ENCODE measurements around the gene CD79A.

Gene CD79A

DNA sequence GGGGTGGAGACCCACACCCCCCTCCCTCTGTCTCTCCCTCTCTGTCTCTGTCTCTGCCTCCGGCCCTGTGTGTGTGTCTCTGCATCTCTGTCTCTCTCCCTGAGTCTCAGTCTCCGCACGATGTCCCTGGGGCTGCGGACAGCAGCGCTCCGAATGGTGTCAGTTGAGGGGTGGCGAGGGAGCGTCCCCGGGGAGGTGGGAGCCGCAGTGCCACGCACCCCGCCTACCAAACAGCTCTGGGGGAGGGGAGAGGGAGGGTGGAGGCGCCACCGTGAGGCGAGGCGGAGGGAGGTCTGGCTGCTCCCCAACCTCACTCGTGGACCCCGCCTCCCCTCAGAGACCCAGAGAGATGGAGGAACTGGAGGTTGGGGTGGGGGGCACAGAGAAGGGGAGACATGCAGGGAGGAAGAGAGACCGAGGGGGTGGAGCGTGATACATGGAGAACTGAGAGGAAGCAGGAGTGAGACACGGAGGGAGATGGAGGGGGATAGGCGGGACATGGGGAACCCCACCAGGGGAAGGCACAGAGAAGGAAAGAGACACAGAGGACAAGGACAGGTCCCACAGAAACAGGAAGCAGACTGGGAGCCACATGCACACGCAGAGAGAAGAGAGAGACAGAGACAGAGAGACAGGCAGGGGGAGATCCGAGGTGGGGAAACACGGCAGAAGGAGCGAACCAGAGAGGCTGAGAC, 44.0 kb downstream of the CD79A start:
- Histone ChIP-seq H3K27ac (no peak overlapping the region), H3K9me3 (no peaks in the 10 kb centered on the region), H3K4me3 (no peak overlapping the region), H3K4me1 (no peaks in the 10 kb centered on the region), H3K36me3 (no peaks in the 10 kb centered on the region), H3K27me3 (peaks cover 5 to 96% of the 10 kb centered on the region in 2 donors)
- TF ChIP-seq, protein P1, sequence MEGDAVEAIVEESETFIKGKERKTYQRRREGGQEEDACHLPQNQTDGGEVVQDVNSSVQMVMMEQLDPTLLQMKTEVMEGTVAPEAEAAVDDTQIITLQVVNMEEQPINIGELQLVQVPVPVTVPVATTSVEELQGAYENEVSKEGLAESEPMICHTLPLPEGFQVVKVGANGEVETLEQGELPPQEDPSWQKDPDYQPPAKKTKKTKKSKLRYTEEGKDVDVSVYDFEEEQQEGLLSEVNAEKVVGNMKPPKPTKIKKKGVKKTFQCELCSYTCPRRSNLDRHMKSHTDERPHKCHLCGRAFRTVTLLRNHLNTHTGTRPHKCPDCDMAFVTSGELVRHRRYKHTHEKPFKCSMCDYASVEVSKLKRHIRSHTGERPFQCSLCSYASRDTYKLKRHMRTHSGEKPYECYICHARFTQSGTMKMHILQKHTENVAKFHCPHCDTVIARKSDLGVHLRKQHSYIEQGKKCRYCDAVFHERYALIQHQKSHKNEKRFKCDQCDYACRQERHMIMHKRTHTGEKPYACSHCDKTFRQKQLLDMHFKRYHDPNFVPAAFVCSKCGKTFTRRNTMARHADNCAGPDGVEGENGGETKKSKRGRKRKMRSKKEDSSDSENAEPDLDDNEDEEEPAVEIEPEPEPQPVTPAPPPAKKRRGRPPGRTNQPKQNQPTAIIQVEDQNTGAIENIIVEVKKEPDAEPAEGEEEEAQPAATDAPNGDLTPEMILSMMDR (IDR thresholded peaks at IDR 0.05): no peak
- intact Hi-C loops (cut with DNase I; ENCODE audit: low total_unique reads): no loop called here
- no peak for DNase-seq

DNA sequence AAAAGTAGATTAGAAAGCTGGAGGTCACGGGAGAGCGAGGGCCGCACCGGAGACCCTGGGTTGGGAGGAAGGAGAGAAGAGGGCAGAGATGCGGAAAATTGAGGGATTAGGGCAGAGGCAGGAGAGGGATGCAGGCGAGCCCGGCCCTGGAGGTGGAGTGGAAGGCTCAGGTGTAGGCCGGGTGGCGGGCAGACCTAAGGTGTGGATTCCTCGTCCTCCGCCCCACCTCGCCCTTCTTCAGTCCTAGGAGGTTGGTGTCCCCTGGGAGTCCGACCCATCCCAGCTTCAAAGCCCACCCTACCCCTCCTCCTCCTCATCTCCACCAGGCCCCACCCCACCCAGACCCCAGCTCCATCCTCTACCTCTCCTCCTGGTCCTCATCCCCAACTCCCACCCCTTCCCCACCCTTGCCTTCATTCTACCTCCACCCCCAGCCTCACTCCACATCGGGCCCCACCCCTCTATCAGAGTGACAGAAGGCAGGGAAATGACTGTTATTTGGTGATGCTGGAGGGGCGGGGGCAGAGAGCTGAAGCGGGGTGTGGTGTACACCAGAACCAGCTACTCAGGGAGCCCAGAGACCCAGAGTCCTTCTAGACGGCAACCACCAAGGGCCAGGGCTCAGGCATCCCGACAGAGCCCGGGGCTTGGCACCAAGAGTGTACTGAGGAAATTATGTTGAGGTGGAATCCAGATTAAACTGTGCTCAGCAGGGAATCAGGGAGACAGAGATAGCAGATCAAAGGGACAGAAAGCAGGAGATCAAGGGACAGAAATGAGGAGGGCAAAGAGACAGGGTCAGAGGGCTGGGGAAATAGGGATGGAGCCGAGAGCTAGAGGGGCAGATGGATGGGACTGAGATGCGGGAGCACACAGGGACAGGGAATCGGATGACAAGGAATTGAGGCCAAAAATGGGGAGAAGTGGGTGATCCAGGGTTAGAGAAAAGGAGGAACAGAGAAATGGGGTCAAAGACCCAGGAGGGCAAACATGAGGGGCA, 44.8 kb downstream of the CD79A start:
- intact Hi-C loops (cut with DNase I; ENCODE audit: low total_unique reads): no loop called here
- no peak overlapping the region for H3K4me3 ChIP-seq
- no peaks in the 10 kb centered on the region for H3K9me3 ChIP-seq
- TF ChIP-seq, protein P1 (IDR thresholded peaks at IDR 0.05): no peak
- H3K36me3 ChIP-seq: no peaks in the 10 kb centered on the region
- DNase-seq: no peak
- no peak overlapping the region for H3K27ac ChIP-seq
- peaks cover 5 to 96% of the 10 kb centered on the region in 2 donors for H3K27me3 ChIP-seq
- H3K4me1 ChIP-seq: no peaks in the 10 kb centered on the region

DNA sequence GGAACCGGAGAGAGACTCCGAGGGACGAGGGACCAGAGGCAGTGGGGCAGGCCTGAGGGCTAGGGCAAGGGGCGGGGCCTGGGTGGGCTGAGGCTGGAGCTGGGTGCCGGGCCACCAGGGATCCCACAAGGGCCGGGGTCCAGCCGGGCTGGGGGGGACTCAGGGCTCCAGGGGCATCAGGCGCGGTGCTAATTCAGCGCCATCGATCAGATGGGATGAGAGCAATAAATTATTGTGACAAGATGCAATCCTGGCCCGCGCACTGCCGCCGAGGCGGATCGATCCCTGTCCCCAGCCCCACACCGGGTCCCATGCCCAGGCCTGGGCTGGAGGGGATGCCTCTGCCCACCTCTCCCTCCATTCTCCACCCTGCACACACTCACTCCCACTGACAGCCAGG, 45.5 kb downstream of the CD79A start:
- TF ChIP-seq, protein P1 (IDR thresholded peaks at IDR 0.05): no peak
- peaks cover 6 to 96% of the 10 kb centered on the region in 2 donors for H3K27me3 ChIP-seq
- no peak for DNase-seq

GRCh38 chr19:41923045-41923788, 46.1 kb downstream of the CD79A start:
- H3K4me1 ChIP-seq: peaks cover 0 to 6% (median 6%) of the 10 kb centered on the region in 4 donors
- DNase-seq: no peak
- H3K9me3 ChIP-seq: no peaks in the 10 kb centered on the region
- peaks cover 8 to 96% of the 10 kb centered on the region in 2 donors for H3K27me3 ChIP-seq
- no peak overlapping the region for H3K4me3 ChIP-seq
- H3K27ac ChIP-seq: no peak overlapping the region
- no peaks in the 10 kb centered on the region for H3K36me3 ChIP-seq
- intact Hi-C loops (cut with DNase I; ENCODE audit: low total_unique reads): no loop called here
- TF ChIP-seq, protein P1 (IDR thresholded peaks at IDR 0.05): no peak

More for the DNA sequence above, 45.5 kb downstream of the CD79A start:
- no peaks in the 10 kb centered on the region for H3K36me3 ChIP-seq
- intact Hi-C loops (cut with DNase I; ENCODE audit: low total_unique reads): no loop called here
- no peak overlapping the region for H3K27ac ChIP-seq
- no peaks in the 10 kb centered on the region for H3K9me3 ChIP-seq
- no peaks in the 10 kb centered on the region for H3K4me1 ChIP-seq
- H3K4me3 ChIP-seq: no peak overlapping the region
